DND-41 (cell line): ENCODE results near the gene UTP11.

Experiments used
- CTCF ChIP-seq: IDR thresholded peaks from 2 replicates; pipeline ENCODE4 v1.5.1; 2012; ENCODE audit warnings: borderline replicate concordance, low read length, moderate library complexity, mild to moderate bottlenecking; ENCODE audit not compliant: poor library complexity, severe bottlenecking; ENCODE audit errors: extremely low read depth
- EZH2 ChIP-seq: IDR thresholded peaks from 3 replicates; pipeline ENCODE4 v1.6.1; 2012; ENCODE audit warnings: borderline replicate concordance, low read depth, mild to moderate bottlenecking, moderate library complexity, low read length, inconsistent platforms; ENCODE audit not compliant: severe bottlenecking

- TF ChIP-seq EZH2 (no peak), CTCF (no peak)
These were observed 34.0 kb upstream of the UTP11 start for GRCh38 chr1:37978541-37978940.
